Stimulated activated CD4-positive, alpha-beta T cell treated with anti-CD3 and anti-CD28 coated beads, TNF-alpha, amount 100 ng/mL, for 1 hour (primary cell): ENCODE results near the gene SETDB1.
A peak's percentile ranks its signal among the peaks of the same experiment; 100 is the strongest.

Experiments
- DNase-seq, 3 donors: peaks; one replicate each; pipeline ENCODE4 v3.0.0-alpha.2; 2020; ENCODE audit warnings: low read depth in 3 of 3, low spot score in 1 of 3

SETDB1 gene

DNA sequence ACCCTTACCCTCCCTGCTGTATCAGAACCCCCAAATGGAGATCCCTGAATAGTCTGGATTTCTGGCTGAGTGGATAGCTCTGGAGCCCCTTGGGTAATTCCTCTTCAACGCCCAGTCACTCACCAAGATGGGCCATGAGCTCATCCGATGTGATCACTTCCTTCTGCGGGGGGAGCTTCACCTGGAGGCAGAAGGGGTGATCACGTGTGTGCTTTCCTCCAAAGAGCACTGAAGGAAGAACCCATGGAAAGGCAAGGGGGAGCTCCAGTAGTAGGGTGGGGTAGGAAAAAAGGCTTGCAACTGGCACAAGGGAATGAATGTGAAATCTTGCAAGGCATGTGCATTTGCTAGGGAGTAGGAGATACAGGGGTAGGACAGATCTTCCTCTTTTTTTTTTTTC, 75.4 kb downstream of the SETDB1 start:
- no peak for DNase-seq

DNA sequence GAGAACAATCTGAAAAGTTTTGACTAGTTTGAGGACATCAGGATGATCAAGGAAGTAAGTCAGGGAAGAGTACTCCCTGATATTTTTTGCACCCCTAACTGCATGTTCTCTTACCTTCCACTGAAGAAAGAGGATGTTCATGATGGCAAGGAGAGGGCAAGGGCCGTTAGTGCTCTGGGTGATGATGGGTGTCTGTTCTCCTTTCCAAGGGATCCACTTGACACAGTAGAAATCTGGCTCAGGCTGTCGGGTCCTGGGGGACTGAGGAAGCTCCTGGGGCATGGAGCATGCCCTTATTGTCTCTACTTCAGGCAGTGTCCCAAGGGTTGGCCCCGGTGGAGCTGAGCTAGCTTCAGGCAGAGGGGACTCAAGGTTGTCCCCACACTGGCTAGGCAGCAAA, 75.9 kb downstream of the SETDB1 start:
- no peak for DNase-seq

DNA sequence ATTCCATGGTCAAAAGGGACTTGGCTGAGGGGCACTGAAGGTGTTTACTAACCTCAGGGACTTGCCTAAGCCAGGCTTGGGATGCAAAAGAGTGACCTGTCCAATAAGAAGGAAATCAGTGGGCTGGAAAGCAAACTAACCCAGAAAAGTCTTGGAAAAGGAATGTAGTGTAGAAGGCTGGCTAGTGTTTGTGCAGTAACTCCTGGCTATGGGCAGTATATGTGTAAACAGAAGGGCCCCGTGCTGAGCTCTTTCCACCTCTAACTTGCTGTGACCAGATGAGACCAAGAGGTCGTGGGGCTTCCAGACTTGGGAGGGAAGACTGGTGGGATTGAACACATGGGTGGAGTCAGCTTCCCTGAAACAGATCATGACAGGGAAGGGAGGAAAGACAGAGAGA, 76.4 kb downstream of the SETDB1 start:
- DNase-seq: no peak

DNA sequence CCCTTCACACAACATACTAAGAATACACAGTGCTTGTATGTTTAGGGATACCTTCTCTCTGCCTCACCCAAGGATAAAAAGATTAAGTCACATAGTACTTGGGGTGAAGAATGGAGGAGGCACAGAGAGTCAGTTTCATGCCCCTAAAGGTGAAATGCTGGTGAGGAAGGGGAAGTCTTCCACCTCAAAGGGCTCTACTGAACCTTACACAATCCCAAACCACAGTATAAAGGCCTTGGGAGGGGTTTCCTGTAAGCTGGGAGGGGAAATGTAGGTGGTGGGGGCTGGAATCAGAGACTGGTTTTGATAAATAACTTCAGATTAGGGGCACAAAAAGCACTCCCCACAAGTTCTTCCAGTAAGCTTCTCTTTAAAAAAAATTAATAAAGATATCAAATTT, 77.0 kb downstream of the SETDB1 start:
- no peak for DNase-seq

DNA sequence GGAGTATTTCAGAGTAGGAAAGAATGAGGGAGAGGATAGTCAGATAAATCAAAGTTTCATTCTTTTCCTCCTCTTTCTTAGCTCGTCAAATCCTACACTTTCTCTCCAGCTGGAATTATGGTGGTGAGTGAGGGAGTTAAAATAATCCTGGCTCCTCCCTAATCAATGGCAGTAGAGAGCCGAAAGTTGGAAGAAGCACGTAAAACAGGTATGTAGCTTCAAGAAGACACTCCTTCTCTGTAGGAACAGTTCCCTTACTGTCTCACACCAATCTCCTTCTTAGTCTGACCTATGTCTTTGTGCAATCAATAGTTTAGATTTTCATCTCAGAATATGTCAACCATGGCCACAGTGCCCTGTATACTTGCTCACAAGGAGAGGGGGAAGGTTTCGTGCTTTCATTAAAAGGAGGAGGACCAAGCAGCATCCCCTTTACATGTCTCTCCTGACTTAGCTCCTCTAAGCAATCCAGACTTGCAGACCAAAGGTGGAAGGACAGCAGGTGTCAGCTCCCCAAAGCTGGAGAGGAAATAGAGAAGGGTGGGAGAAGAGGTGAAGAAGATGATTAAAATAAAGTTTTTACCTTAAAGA, 79.7 kb downstream of the SETDB1 start:
- DNase-seq: no peak

DNA sequence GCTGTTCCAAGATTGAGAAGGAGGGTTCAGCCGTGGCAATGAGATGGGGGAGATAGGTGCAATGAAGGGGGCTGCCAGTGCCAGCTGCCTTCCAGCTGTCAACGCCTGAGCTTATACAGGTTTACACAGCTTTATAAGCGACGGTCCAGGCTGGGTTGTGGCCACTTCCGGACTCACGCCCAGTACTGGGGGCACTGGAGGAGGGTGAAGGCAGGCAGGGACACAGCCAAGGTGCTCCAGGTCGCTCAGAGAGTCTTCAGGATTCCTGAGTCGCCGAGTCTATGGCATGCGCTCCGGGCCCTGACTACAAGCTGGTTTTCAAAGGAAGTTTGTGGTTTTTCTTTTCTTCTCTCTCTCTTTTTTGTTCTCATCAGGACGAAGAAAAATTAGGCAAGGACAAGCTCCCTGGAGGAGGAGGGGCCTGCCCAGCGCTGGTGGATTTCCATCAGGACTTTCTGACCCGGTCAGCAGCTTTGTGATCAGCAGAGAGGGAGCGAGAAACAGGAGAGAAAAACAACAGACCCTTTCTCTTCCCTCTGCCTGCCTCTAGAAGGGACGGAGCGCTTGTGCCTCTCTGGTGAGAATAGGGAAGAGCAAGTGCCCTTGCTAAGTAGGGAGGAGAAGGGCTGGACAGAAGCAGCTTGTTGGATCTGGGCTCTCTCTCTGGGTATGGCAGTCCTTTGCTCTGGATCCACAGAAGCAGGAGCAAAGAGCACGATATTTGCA, 80.3 kb downstream of the SETDB1 start, which contains the start of gene MINDY1:
MINDY1 (minus strand) TSS at position 576 of the 726 bp plus-strand sequence. CDS start 4,285 bp downstream, outside the sequence.
- DNase-seq: no peak

DNA sequence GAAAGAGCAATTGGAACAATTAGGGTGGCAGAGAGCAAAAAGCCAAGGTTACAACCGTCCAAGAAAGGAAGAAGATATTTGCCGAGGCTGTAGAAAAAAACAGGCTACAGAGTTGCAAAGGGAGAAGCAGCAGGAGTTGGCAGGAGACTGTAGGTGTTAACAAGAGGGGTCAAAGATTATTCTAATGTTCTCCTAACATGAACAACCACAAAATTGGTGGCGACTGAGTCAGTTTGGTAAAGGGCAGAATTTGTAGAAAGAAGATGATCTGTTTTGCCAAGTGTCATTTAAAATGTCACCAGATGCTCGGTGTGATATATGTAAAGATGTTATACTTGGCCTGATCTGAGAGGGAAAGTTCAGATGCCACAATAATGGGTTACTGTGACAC, 81.7 kb downstream of the SETDB1 start:
- no peak for DNase-seq

DNA sequence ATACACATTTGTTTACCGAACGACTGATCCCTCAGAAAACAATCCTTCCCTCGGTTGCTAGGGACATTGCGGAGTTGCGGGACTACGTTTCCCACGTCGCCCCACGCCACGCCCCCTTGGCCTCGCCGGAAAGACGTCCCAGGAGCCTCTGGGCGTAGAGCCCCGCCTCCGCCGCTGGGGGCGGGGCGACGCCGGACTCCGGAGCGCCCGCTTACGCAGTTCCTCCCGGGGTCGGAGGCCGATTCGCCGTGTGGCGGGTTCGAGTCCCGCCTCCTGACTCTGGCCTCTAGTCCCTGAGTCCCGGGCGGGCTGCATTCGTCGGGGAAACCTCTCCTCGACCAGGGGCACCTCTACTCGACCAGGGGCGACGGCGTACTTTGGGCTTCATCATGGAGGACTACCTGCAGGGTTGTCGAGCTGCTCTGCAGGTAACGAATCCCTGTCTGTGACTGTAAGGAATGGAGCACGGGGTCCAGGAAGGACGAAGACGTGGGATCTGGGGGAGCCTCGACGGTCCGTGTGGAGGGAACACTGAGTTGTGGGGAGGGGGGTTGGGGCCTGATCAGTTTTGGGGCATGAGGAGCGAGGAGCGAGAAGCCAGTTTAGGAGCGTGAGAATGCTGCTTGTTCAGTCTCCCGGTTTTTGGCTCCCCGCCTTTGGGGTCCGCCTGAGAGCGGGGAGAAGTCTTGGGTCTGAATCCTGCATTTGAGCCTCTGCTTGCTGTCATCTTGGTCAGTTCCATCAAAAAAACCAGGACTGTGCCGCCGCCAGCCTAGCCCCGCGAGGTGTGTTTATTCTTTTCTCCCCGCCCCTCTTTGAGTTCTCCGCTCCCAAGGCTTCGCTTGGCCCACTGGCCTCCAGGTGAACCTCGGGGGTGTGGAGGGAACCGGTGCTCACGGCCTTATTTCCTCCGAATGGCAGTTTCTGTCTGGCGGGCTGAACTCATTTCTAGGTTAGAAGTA, 82.4 kb downstream of the SETDB1 start, which contains the start of gene PRUNE1:
PRUNE1 (plus strand) TSS at position 206 of the 962 bp plus-strand sequence; CDS start at position 390, 184 bp downstream.
- peak; percentile 87 to 92 (median 92) for DNase-seq

DNA sequence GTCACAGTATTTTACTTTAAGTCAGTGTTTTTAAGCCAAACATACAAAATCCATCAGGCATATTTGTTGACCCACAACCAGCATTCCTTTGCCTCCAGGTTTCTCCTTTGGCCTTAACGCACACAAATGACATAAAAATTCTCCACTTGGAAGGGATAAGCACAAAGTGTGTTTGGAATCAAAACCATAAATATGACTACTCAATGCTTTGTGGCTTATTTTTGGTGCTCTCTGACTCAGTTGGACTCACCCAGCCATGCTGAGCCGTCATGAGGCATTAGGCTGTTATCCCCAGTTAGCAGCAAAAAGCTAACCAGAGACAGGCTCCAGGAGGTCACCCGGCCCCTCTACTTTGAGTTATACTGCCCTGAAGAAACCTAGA, 83.0 kb downstream of the SETDB1 start:
- DNase-seq: no peak

DNA sequence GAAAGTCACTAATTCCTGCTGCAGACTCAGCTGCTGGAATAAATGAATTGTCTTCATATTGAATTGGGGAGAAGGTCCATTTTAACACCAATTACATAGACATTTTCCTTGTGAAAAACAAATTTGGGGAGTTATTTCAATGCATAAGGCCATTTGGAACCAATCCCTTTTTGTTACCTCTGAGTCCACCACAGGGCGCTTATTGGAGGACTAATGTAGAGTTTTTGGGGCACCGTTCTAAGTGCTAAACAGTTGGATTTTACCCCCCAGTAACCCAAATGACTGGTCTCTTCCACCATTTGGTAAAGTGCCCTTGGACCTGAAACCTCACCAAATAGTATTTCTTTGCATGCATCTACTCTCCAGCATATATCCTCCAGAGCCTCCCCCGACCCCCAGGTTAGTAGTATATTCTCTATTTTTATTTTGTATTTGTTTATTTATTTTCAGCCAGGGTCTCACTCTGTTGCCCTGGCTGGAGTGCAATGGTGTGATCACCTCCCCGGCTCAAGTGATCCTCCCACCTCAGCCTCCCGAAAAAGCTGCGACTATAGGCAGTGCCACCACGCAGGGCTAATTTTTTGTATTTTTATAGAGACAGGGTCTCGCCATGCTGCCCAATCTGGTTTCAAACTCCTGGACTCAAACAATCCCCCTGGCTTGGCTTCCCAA, 83.6 kb downstream of the SETDB1 start:
- no peak for DNase-seq

DNA sequence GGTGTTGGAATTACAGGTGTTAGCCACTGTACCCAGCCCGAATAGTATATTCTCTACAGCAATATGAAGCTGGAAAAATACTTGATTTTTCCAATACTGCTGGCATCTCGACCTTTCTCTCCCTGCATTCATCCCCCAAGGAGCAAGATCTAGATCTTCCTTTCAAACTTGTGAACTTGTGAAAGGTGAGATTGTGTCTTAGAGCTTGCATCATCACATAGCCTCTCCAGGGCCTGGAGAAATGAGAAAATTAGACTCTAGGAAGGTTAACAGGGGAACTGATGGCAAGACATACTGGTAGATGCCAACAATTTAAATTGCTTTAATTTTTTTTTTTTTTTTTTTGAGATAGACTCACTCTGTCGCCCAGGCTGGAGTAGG, 84.2 kb downstream of the SETDB1 start:
- no peak for DNase-seq

DNA sequence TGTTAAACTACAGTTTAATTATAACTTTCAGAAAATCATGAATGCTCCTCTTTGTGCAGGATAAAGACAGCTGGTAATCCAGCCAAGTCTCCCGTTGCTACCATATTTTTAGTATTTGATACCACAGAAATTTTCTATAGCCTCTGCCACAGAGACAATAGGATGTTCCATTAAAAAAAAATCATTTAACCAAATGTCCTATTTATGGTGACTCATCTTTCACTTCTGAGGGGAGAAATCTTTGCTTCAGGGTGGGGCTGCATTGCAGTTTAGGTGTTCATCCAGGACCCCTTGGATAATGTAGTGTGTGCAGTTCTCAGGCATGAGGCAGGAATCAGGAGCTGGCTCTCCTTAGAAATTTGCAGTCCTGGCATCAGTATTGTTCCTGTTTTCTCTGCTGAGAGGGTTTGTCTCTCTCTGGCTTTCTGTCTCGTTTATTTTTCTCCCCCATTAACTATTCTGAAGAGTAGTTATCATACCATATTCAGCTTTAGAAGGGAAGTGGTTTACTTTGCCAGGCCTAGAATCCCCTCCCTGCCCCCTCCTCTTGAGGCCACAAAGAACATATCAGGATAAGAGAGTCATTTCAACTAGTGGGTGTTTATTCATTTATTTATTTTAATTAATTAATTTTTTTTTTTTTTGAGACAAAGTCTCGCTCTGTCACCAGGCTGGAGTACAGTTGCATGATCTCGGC, 85.1 kb downstream of the SETDB1 start:
- no peak for DNase-seq

DNA sequence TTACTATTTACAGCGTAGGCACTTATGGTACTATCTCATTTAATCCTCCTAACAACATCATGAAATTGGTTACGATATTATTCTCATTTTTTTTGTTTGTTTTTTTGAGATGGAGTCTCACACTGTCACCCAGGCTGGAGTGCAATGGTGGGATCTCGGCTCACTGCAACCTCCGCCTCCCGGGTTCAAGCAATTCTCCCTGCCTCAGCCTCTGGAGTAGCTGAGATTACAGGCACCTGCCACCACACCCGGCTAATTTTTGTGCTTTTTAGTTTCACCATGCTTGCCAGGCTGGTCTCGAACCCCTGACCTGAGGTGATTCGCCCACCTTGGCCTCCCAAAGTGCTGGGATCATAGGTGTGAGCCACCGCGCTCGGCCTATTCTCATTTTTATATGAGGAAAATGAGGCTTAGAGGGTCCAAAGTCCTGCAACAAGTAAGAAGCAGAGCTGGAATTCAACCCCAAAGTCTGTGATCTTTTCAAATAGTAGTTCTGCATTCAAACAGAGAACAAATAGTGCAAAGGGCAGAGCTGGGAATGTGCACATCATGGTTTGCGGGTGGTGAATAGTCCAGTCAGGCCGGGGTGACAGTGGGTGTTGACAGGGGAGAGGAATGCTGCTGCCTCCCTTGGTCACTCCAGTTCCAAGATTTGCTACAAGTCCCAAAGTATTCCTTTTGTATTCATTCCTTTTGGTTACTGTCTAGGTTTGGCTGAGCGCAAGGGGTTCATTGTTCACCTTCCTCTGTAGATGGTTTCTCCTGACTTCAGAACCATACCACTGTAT, 86.7 kb downstream of the SETDB1 start:
- DNase-seq: no peak

DNA sequence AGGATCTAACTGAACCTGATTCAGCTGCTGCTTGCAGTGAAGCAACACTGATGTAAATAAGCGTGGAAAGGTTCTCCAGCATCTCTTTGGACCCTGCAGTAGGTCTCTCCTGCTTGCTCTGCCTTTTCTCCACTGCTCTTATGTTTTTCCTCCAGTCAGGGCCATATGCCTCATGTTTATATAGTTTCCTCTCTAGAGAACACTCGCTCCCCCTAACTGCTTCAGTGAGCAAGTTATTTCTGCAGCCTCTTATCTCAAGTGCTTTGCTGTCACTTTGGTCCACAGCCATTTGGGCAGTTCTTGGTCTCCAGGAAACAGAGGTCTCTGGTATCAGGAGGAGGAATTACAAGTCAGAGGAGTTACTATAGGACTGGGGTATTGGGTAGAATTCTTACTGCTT, 87.4 kb downstream of the SETDB1 start:
- no peak for DNase-seq
